H4 (cell line): Measurements from ENCODE around the gene AKAP12. TPM values are rescaled to one million over a fixed set of nuclear protein-coding genes. Genes with fewer than 3 reads are reported as not detected.
"Not testable (repeated sequence)": the region's sequence is repeated elsewhere in the genome, so short reads cannot be mapped to it uniquely, and the experiment has no call there.

Experiments
- DNase-seq: peaks from one replicate; pipeline ENCODE4 v3.0.0-alpha.2; 2015; ENCODE audit warnings: low spot score
- total RNA-seq: library from RNA; depleted of rRNA; stranded (reverse); fragments of >200 nt; shearing (Covaris generic); gene quantifications from 2 replicates; pipeline ENCODE4 v1.2.3, GENCODE V29; 2014

The AKAP12 gene
- total RNA-seq, 1 experiment from 2014 or later, result 6.5 TPM

DNA sequence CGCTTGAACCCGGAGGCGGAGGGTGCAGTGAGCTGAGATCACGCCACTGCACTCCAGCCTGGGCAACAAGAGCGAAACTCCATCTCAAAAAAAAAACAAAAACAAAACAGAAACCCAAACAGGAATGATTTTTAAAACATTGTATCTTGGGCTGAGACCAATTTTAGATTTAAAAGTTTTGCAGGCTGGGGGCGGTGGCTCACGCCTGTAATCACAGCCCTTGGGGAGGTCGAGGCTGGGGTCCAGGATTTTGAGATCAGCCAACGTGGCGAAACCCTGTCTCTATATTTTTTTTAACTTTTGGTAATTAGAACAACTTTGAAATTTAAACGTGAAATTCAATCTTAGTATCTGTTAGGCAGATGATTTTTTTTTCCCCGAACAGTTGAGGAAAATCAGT, 70.5 kb downstream of the AKAP12 start:
- no peak for DNase-seq

DNA sequence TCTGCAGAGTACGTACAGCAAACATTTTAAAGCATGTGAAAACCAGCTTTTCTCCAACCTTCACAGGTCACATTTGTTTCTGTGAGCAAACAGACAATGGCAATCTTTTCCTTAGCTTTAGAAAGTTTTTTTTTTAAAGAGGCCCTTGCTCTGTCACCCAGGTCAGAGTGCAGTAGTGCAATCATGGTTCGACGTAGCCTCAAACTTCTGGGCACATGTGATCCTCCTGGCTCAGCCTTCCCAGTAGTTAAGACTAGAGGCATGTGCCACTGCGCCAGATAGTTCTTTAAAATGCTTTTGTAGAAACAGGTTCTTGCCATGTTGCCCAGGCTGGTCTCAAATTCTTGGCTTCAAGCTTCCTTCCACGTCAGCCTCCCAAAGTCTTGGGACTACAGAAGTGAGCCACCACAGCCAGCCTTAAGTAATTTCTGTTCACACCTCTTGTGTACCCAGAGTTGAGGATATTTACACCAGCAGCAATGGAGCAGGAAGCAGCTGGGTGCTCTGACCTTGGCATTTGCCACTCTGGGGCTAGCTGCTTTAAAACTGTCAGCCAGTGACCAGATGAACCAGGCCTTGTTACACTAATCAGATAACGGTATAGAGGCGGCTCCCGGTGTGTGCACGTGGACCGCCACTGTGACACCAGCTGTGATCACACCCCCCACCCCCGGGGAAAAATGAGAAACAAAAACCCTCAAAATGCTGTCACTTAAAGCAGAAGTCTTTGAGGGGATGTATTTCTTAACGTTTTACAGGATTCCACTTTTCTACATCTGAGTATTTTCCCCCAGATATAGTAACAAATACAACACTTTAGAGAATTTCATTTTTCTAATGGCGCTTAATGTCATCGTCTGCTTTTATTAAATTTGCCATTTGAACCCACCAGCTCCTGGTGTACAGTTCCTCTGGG, 71.3 kb downstream of the AKAP12 start:
- no peak for DNase-seq

DNA sequence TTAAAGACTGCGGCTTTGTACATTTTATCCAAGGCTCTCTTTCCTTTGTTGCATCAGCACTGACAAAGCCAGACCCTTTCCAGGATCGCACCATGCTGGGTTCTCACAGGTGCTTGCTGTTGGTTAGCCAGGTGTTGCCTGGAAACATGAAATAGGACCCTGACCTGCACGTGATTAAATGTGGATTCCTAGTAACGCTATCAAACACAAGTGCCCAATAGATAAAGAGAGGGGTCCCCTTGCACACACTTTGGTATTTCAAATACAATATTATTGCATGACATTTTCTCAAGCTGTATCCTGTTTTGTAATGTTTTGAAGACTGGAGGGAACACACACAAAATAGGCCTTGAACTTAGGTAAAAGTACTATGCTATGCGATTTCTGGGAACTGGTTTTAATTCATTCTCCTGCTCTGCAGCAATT, 73.3 kb downstream of the AKAP12 start:
- no peak for DNase-seq

DNA sequence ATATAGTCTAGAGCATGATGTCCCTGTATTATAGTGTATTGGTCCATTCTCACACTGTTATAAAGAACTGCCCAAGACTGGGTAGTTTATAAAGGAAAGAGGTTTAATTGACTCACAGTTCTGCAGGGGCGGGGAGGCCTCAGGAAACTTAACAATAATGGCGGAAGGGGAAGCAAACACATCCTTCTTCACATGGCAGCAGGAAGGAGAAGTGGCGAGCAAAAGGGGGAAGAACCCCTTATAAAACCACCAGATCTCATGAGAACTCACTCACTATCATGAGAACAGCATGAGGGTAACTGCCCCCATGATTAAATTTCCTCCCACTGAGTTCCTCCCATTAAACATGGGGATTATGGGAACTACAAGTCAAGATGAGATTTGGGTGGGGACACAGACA, 75.9 kb downstream of the AKAP12 start:
- DNase-seq, result not testable (repeated sequence)

DNA sequence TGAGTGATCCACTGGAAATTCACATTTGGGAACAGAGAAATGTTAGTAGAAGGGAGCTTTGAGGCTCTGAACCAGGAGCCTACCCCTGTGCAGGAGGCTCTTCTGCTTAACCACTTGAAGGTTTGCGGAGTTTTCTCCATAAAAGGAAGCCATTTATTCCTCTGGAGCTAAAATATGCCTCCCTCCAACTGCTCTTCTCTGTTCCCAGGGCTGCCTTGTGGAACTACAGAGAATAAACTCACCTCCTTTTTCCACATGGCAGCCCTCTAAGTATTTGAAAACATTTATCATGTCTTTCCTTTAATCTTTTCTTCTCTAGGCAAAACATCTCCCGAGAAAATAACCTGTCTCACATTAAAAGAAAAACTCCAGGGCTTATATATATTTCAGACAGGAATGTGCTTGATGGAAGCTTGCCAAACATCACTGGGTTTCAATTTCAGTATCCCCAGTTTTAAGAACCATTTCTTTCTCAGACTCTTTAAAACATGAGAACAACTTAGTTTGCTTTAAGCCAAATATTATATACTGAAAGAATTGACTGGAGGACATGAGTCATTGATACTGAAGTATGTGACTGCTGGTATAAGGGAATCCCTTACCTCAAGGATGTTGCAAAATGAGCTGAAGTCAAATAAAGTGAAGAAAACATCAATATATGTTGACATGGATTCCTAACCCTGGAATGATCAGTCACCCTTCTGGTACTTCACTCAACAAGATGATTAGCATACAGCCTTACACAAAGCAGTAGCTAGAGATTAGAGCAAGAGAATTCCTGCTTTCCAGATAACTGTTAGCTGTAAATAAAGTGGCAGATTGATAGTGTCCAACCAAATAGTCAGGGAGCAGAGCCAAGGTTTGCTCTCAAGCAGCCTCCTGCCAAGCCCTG, 77.6 kb downstream of the AKAP12 start:
- DNase-seq, result no peak

DNA sequence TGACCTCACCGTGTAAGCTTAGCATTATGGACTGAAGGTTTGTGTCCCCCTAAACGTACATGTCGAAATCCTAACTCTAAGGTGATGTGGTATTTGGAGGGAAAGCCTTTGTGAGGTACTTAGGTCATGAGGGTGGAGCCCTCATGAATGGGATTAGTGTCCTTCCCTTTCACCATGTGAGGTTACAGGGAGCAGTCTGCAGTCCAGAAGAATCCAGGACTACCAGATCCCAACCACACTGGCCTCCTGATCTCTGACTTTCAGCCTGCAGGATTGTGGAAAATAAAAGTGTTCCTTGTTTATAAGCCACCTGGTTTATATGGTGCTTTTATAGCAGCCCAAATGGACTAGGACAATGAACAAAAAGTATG, 78.2 kb downstream of the AKAP12 start:
- DNase-seq, result no peak

DNA sequence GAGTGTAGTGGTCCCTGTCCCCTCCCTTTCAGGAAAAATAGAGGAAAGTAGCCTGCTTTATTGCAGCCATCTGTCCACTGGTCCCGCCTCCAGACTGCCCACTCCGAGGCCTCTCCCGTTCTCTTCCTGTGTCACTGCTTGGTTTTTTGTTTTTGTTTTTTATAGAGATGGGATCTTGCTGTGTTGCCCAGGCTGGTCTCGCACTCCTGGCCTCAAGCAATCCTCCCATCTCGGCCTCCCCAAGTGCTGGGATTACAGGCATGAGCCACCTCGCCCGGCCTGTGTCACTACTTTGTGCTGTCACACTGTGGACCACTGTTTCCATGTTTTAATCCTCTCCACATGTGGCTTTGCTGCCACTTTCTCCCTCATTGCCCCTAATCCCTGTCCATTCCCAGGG, 80.4 kb downstream of the AKAP12 start:
- DNase-seq, result no peak

DNA sequence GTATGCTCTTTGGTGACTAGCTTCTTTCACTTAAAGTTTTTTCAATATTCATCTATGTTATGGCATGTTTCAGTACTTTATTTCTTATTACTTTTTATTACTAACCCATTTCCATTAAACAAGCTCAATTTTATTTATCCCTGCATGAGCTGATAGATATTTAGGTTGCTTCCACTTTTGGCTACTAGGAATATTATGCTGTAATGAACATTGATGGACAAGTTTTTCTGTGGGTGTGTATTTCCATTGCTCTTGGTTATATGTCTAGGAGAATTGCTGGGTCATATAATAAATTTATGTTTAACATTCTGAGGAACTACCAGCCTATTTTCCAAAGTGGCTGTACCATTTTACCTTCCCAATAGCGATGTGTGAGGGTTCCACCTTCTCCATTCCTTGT, 81.7 kb downstream of the AKAP12 start:
- DNase-seq, result no peak

DNA sequence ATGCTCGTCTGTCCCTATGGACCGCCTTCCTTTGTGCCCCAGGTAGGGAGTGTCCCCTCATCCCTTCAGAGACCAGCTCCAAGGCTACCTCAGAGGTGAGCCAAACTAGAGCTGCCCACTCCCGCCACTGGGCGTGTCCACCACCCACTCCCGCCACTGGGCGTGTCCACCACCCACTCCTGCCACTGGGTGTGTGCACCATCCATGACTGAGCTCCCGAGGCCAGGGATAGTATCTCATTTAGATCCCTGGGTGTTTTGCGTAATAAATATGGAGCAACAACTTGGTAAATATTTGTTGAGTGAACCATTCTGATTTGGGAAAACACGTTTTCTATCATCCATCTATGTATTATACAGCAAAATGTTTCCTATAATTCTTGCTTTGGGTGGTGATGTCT, 82.8 kb downstream of the AKAP12 start:
- no peak for DNase-seq

DNA sequence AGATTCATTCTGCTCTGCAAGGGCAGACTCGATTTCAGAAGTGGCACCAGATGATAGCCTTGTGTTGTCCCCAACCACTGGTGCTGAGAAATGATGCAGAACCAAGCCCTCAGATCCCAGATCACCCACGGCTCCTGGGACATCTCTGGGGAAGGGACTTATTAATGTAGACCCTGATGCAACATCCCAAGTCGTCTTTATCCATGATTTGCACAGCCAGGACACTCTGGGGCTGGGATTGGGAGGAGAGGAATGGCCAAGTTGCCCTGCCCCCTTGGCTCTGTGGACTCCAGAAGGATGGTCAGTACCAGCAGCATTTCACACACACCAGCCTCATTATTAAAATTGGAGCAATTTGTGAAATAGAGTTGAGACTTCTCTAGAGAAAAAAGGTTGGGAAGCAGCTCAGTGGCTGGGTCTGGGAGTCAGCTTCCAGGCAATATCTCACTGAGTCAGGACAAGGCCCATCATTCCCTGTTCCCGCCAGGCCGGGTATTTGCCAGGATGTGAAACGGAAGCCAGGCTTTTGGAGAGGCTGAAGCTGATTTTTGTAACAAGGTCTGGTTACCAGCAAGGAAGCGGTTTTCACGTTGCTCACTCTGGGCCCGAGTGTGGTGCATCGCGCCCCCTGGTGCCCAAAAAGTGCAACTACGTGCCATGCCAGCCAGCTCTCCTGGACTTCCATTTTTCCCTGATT, 84.2 kb downstream of the AKAP12 start:
- DNase-seq, result peak; percentile 76

DNA sequence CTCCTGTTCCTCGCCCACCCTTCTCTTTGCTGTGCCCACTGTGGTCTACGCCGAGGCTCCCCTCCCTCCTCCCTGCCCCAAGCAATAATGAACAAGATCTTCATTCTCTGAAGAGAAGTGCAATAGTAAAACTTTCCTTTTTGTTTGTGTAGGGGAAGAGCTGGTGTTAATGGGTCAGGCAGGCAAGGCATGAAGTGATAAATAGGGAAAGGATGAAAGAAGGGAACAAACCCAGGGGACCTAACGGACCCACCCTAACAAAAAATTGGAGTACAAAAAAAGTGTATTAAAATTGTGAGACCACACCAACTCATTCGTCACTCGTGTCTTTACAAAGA, 84.7 kb downstream of the AKAP12 start:
- no peak for DNase-seq

DNA sequence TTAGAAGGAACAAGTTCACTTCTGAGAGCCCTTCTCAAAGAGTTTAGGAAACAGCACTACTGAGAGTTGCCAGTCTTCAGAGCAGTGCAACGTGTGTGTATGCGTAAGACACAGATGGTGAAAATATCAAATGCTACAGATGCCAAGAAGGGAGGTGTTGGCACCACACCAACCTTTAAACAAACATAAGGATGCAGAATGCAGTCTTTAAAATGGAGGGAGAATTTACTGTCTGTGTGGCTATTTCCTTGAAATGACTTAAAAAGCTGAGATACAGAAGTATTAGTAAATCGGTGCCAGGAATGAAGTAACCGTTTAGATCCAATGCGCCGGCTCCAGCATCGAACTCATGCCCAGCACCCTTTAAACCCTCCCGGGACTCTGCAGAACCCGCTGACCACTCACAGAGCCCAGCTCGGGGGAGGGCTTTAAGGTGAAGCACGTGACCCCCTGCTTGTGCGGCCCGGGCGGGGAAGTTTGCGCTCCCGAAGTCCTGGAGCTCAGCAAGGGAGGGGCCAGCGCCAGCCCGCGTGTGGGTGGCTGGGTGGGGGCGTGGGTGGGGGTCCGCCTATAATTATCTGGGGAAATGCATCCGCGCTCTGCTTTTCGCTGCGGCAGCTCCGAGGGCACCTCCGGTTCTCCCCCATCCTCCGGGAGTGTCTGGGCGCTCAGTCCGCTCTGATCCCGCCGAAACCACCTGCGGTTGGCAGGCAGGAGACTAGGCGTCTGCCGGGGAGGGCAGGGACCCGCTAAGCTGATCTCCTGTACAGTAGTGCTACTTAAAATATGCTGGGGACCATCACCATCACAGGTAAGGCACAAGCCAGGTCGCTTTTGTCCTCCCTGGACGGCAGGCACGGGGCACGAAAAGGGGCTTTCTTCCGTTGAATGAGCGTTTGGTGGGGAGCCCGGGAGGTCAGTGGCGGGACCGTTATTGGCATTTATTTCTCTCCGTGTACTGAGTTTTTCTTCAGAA, 85.6 kb downstream of the AKAP12 start:
- peak; percentile 52 for DNase-seq

DNA sequence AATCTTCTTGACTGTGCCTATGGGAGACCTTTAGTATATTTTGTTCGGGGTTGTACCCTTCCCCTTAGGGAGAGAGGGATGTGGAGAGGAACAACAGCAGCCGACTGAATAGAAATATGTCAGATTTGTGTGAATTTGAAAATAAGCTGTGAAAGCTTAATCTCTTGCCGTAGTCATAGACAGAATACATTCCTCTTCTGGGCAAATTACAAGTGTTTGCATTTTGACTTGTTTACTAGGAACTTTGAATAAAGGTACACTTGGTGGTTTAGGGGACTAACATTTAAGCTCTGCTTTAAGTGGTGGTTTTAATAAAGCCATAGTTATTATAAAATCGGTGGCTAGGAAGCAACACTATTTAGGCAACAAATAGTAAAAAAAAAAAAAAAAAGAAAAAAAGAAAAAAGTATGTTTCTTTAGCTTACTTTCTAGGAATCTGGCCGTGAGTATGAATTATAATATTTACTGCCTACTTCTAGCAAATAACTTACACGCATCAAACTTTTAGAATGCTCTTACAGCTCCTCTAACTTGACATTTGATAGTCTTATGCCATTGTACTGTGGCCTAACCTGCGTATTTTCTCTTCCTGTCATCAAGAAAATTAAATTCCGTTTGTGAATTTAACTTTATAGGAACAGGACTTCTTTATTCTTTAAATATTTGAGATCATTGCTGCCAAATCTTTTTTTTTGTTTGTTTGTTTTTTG, 86.5 kb downstream of the AKAP12 start:
- DNase-seq, result no peak

DNA sequence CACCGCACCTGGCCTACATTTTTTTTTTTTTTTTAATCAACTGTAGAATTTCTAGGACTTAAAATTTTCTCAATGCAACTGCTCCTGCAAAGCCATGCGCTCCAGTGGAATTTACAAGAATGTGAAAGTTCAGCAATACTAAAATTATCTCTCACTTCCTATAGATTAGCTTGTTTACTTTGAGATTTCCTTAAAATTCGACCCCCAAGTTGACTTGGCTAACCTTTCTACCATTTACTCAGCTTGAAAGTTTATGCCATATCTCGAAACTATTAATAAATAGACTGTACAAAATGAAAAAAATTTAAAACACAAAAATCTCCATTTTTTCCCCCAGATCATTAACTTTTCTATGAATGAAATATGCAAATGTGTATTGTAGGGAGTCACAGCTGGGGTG, 87.3 kb downstream of the AKAP12 start:
- DNase-seq, result no peak

DNA sequence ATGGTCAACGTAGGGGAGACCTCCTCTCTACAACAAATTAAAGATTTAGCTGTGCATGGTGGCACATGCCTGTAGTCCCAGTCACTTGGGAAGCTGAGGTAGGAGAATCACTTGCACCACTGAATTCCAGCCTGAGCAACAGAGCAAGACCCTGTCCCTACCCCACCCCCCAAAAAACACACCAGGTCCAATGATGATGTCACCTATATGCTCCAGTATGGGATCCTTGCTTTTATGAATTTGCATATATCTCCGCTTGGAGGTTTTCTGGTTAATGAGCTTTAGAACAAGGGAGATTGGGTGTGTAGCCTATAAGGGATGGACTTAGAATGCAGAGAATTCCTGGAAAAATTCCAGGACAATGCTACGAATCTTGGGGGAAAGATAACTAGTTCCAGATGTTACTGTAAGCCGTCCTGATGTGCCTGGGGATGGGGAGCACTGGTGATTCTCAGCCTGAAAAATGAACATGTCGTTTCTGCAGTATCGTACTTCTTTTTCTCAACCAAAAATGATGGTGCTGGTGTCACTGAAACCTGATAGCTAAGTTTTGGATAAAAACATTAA, 90.4 kb downstream of the AKAP12 start:
- no peak for DNase-seq

DNA sequence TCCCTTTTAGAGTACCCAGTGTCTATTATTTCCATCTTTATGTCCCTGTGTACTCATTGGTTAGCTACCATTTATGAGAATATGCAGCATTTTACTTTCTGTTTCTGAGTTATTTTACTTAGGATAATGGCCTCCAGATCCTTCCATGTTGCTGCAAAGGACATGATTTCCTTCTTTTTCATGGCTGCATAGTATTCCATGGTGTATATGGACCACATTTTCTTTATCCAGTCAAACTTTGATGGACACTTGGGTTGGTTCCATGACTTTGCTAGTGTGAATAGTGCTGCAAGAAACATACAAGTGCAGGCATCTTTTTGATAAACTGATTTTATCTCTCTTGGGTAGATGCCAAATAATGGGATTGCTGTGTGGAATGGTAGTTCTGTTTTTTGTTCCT, 96.2 kb downstream of the AKAP12 start:
- DNase-seq, result no peak

DNA sequence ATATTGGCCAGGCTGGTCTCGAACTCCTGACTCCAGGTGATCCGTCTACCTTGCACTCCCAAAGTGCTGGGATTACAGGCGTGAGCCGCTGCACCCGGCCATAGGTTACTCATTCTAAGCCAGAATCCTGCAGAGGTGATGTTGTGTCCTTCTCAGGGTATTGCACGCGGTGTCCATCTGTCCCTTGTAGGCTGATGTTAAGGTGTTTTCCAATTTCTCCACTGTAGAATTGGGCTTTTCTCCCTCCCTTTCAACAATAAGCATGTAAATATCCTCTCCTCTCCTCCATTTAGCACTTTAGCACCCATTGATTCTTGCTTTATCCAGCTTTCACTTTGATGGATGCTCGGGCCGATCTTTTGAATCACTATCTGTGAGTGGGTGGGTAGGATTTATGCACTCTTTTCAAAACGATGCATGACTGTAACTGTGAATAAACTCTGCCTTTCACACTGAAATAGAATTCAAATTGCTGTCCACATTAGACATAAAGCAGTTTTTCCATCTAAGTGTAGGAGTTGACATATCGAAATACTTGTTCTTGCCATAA, 99.0 kb downstream of the AKAP12 start:
- no peak for DNase-seq

DNA sequence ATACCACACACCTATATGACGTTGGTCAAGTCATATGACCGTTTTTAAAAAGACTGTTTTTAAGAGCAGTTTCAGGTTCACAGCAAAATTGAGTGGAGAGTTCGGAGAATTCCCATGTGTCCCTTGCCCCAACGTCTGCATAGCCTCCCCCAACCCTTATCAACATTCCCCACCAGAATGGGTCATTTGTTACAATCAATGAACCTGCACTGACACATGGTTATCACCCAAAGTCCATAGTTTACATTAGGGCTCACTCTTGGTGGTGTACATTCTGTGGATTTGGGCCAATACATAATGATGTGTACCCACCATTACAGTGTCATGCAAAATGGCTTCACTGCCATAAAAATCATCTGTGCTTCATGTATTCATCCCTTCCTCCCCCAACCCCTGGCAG, 99.6 kb downstream of the AKAP12 start:
- no peak for DNase-seq

DNA sequence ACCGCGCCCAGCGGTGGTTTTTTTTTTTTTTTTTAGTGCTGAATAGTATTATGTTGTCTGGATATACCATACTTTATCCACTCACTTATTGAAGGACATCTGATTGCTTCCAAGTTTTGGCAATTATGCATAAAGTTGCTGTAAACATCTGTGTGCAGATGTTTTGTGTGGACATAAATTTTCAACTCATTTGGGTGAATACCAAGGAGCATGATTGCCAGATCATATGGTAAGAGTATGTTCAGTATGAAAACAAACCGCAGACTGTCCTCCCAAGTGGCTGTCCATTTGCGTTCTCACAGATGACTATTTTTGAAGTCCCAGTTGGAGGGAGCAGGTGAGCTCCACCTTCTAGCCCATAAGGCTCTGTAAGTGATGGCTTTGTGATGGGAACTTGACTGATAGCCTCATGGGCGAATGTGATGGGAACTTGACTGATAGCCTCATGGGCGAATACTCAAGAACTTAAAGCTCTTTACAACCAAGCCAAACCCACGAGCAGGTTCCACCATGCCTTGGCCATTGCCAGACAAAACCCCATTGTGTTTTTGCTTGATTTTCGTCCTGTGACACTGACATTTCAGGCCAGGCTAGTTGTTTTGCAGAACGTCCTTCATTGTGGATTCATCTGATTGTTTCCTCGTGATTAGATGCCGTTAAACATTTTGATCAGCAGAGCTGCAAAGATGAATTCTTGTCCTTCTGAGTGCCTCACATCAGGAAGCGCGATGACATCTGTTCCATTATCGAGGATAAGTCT, 100.6 kb downstream of the AKAP12 start:
- no peak for DNase-seq
